A549 (cell line): ENCODE measurements around the gene RAD23B. TPM values are rescaled to one million over a fixed set of nuclear protein-coding genes. Genes with fewer than 3 reads are reported as not detected.

Source experiments
- ATAC-seq, 2 experiments: fragments of 200-7000 bp in 1 of 2; fragments of >200 bp in 1 of 2; cut with Nextera tagmentation in 1 of 2; cut with Tn5 transposase in 1 of 2; 3 replicates each; pipeline versions ENCODE4 v1.8.0 to v1.9.1; 2018 to 2020; ENCODE audit warnings: mild to moderate bottlenecking in 1 of 2, moderate library complexity in 1 of 2
- CTCF ChIA-PET: fragments of 300-600 bp; sonication (Branson Sonifier 250); formaldehyde crosslinking; extraction: SDS; loops from one replicate; lab custom pipeline; 2021; ENCODE audit warnings: antibody characterized with exemption, inconsistent platforms; lab: Yijun Ruan, JAX
- POLR2A ChIA-PET: fragments of 350-600 bp; formaldehyde crosslinking; extraction: SDS; loops from one replicate; lab custom pipeline; 2021; ENCODE audit warnings: antibody characterized with exemption, inconsistent platforms; lab: Yijun Ruan, JAX
- DNase-seq, 2 experiments: peaks; one replicate each; pipeline versions ENCODE4 v3.0.0 to v3.0.0-alpha.2; 2011 to 2016; ENCODE audit warnings: low read depth in 1 of 2, low spot score in 1 of 2
- FAIRE-seq: peaks from 2 replicates; lab custom pipeline; 2011; peaks lifted over from hg19 to GRCh38; lab: Jason Lieb, UNC
- H3K27ac ChIP-seq, 2 experiments: fragments of >200 bp; sonication (Bioruptor Twin); formaldehyde crosslinking; 3 replicates each; pipeline ENCODE4 v1.5.1; 2016 to 2017
- H3K4me1 ChIP-seq: fragments of >200 bp; sonication (Bioruptor Twin); formaldehyde crosslinking; 3 replicates; pipeline ENCODE4 v1.6.1; 2016
- H3K4me2 ChIP-seq: fragments of >200 bp; sonication (Bioruptor Twin); formaldehyde crosslinking; 3 replicates; pipeline ENCODE4 v1.6.1; 2016
- H3K4me3 ChIP-seq: fragments of >200 bp; sonication (Bioruptor Twin); formaldehyde crosslinking; 3 replicates; pipeline ENCODE4 v1.5.1; 2016
- H3K9me3 ChIP-seq: fragments of >200 bp; sonication (Bioruptor Twin); formaldehyde crosslinking; 3 replicates; pipeline ENCODE4 v1.6.1; 2016
- CBX2 ChIP-seq: fragments of 200-600 bp; sonication (generic); IDR thresholded peaks from 2 replicates; pipeline ENCODE4 v1.6.1; 2016; ENCODE audit warnings: low read depth, mild to moderate bottlenecking, borderline replicate concordance
- CBX8 ChIP-seq: fragments of 200-600 bp; sonication (generic); IDR thresholded peaks from 2 replicates; pipeline ENCODE4 v1.6.1; 2016
- CTCF ChIP-seq: fragments of >200 bp; sonication (Bioruptor Twin); formaldehyde crosslinking; IDR thresholded peaks from 3 replicates; pipeline ENCODE4 v1.5.1; 2016
- E2F6 ChIP-seq: IDR thresholded peaks from 2 replicates; pipeline ENCODE4 v1.6.1; 2012; ENCODE audit warnings: low read depth, borderline replicate concordance
- HDAC2 ChIP-seq: fragments of 200-600 bp; sonication (generic); IDR thresholded peaks from 2 replicates; pipeline ENCODE4 v1.6.1; 2016
- HES2 ChIP-seq: fragments of >200 bp; sonication (Bioruptor Twin); formaldehyde crosslinking; IDR thresholded peaks from 2 replicates; pipeline ENCODE4 v1.6.1; 2016
- HOXA7 ChIP-seq: fragments of 250-450 bp; sonication (Bioruptor Pico); IDR thresholded peaks from 2 replicates; pipeline ENCODE4 v1.5.0; 2020; ENCODE audit warnings: mild to moderate bottlenecking, moderate library complexity
- JUNB ChIP-seq: fragments of >200 bp; sonication (Bioruptor Twin); formaldehyde crosslinking; IDR thresholded peaks from 2 replicates; pipeline ENCODE4 v1.6.1; 2016
- KDM1A ChIP-seq: fragments of 200-600 bp; sonication (generic); IDR thresholded peaks from 2 replicates; pipeline ENCODE4 v1.6.1; 2016; ENCODE audit warnings: low read depth, mild to moderate bottlenecking
- MAX ChIP-seq: IDR thresholded peaks from 2 replicates; pipeline ENCODE4 v1.6.1; 2012
- NPAS2 ChIP-seq: fragments of 250-450 bp; sonication (Bioruptor Pico); IDR thresholded peaks from 2 replicates; pipeline ENCODE4 v1.8.0; 2022; ENCODE audit warnings: mild to moderate bottlenecking, moderate library complexity, borderline replicate concordance
- PHF8 ChIP-seq: fragments of 200-600 bp; sonication (generic); IDR thresholded peaks from 2 replicates; pipeline ENCODE4 v1.6.1; 2016; ENCODE audit warnings: low read depth, mild to moderate bottlenecking, antibody characterized with exemption, moderate library complexity, borderline replicate concordance
- POLR2A ChIP-seq: IDR thresholded peaks from 2 replicates; pipeline ENCODE4 v1.6.1; 2012; ENCODE audit warnings: mild to moderate bottlenecking, low read length
- REST ChIP-seq: fragments of 200-600 bp; sonication (generic); IDR thresholded peaks from 2 replicates; pipeline ENCODE4 v1.6.1; 2016; ENCODE audit warnings: antibody characterized with exemption, mild to moderate bottlenecking, moderate library complexity
- RNF2 ChIP-seq: fragments of 200-600 bp; sonication (generic); IDR thresholded peaks from 2 replicates; pipeline ENCODE4 v1.6.1; 2016; ENCODE audit warnings: low read depth, mild to moderate bottlenecking, antibody characterized with exemption, moderate library complexity, borderline replicate concordance
- TFCP2L1 ChIP-seq: fragments of 250-450 bp; sonication (Bioruptor Pico); IDR thresholded peaks from 2 replicates; pipeline ENCODE4 v1.5.0; 2021; ENCODE audit warnings: mild to moderate bottlenecking
- ZFP36 ChIP-seq: fragments of 450-650 bp; IDR thresholded peaks from 2 replicates; pipeline ENCODE4 v1.6.1; 2014; ENCODE audit warnings: borderline replicate concordance; ENCODE audit not compliant: partially characterized antibody
- WGBS: methylation state at CpG from one replicate; pipeline ENCODE4 v1.1.6; 2017; ENCODE audit errors: missing lambda C conversion rate; 5-methylcytosine and 5-hydroxymethylcytosine counted together
- polyA plus RNA-seq, 4 experiments: library from polyadenylated mRNA; depleted of rRNA in 3 of 4; stranded (reverse); fragments of >200 nt; fragmentation: RNase III in 1 of 4; extraction: RNeasy Plus Mini Kit Qiagen cat#74134 plus additional on column Dnase treatment in 1 of 4; gene quantifications; 2 replicates in 3 of 4; 3 replicates in 1 of 4; pipeline ENCODE4 v1.2.3, GENCODE V29; 2011 to 2017

The RAD23B gene
- polyA plus RNA-seq, 2 of the 4 experiments (the other 2 are of a cell fraction) = 136 to 195 TPM

GRCh38 chr9:107243742-107244141, 39.3 kb upstream of the RAD23B start (continued):
- TF ChIP-seq CBX2 (no peak), CTCF (no peak), REST (no peak), TFCP2L1 (CRISPR knock-in tag) (no peak), HDAC2 (no peak), NPAS2 (no peak), JUNB (peak; percentile 75), POLR2A (no peak), KDM1A (no peak), E2F6 (no peak)

- no peaks in the 10 kb centered on the region for H3K9me3 ChIP-seq
- no peak overlapping the region for H3K4me2 ChIP-seq
- POLR2A ChIA-PET = no interaction called here
- peak overlapping the region in 1 of 2 experiments; percentile 39; a peak in 2 of 6 replicates for H3K27ac ChIP-seq
- H3K4me1 ChIP-seq = peaks cover 35% of the 10 kb centered on the region
- DNase-seq (peak in 1 of 2 experiments; percentile 43), ATAC-seq (peak in 1 of 2 experiments; percentile 27; a peak in 1 of 6 replicates), FAIRE-seq (no peak)
- CTCF ChIA-PET = no interaction called here
- TF ChIP-seq RNF2 = no peak
- 0 out of 3 replicates have a peak, but pooled peaks have one; percentile 14 for TF ChIP-seq CTCF
- WGBS = 86% methylated on average over 5 of the region's 5 CpGs
- H3K4me3 ChIP-seq = no peak overlapping the region
These were observed 36.5 kb upstream of the RAD23B start for GRCh38 chr9:107246259-107247254.

- WGBS = 49% methylated on average over 5 of the region's 5 CpGs
- Histone ChIP-seq H3K9me3 (no peaks in the 10 kb centered on the region), H3K27ac (peak overlapping the region; percentile 71 to 87), H3K4me3 (no peak overlapping the region), H3K4me1 (peaks cover 28% of the 10 kb centered on the region), H3K4me2 (peak overlapping the region; percentile 57)
- ChIA-PET POLR2A (no interaction called here), CTCF (interaction anchor here (0.7 to 1.3 kb wide), 3 partner anchors 9 to 86 kb away, joined by 3 to 4 read pairs (median 3); no protein-coding TSS in a partner anchor)
- TF ChIP-seq PHF8 = no peak
- no peak for TF ChIP-seq HES2
- TF ChIP-seq HOXA7 (CRISPR knock-in tag) = no peak
- TF ChIP-seq ZFP36 = no peak
- no peak for TF ChIP-seq MAX
- no peak for TF ChIP-seq CBX8
- ATAC-seq (peak in 1 of 2 experiments; percentile 27; a peak in 2 of 6 replicates), DNase-seq (no peak), FAIRE-seq (no peak)
These were observed 34.4 kb upstream of the RAD23B start for GRCh38 chr9:107248714-107249113.
